Measurements from ENCODE around the gene ADARB2.

Gene ADARB2

DNA sequence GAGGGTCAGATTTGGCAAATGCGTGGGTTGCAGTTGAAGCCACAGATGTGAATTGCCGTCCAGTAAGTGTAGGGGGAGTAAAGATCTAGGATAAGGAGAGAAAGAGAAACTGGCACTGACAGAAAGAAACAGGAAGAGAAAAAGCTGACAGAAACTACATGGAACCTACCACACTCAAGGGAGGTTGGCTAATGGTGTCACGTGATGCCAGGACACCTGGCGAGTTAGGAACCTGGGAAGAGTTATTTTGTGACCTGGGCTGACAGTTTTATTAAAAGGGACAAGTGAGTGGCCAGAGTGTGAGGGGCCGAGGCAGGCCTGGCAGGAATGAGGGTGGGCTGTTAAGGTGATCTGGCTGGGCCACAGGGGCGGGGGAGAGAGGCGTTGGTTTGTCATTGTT is 188.7 kb downstream of the ADARB2 start:
- DNase-seq (ENCODE audit: low spot score): no peak
- in situ Hi-C loops (cut with MboI; ENCODE audit: low sequenced_read_pairs, unreplicated experiment): no loop called here
- TF ChIP-seq, protein P1, sequence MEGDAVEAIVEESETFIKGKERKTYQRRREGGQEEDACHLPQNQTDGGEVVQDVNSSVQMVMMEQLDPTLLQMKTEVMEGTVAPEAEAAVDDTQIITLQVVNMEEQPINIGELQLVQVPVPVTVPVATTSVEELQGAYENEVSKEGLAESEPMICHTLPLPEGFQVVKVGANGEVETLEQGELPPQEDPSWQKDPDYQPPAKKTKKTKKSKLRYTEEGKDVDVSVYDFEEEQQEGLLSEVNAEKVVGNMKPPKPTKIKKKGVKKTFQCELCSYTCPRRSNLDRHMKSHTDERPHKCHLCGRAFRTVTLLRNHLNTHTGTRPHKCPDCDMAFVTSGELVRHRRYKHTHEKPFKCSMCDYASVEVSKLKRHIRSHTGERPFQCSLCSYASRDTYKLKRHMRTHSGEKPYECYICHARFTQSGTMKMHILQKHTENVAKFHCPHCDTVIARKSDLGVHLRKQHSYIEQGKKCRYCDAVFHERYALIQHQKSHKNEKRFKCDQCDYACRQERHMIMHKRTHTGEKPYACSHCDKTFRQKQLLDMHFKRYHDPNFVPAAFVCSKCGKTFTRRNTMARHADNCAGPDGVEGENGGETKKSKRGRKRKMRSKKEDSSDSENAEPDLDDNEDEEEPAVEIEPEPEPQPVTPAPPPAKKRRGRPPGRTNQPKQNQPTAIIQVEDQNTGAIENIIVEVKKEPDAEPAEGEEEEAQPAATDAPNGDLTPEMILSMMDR (IDR thresholded peaks at IDR 0.05; ENCODE audit: borderline replicate concordance, control extremely low read depth, extremely low read depth, insufficient read depth, missing control alignments): no peak

DNA sequence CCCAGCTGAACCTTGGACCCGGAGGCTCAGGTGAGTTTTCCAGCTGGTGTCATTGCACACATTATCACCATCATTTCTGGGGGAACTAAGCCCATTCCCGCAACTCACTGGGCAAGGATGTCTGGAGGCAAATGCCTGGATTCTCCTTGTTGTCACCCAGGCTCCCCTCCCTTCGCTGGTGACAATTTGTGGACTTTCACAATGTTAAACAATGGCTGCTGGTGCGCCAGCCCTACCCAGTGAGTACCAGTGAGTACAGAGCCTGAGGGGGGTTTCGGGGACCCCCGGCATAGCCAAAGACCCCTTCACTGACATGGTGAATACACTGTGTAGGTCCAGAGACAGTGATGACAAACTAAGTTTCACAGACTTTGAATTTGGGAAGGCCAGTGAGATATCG is 189.2 kb downstream of the ADARB2 start:
- no peak for DNase-seq (ENCODE audit: low spot score)
- in situ Hi-C loops (cut with MboI; ENCODE audit: low sequenced_read_pairs, unreplicated experiment): no loop called here
- TF ChIP-seq, protein P1 (IDR thresholded peaks at IDR 0.05; ENCODE audit: borderline replicate concordance, control extremely low read depth, extremely low read depth, insufficient read depth, missing control alignments): no peak

DNA sequence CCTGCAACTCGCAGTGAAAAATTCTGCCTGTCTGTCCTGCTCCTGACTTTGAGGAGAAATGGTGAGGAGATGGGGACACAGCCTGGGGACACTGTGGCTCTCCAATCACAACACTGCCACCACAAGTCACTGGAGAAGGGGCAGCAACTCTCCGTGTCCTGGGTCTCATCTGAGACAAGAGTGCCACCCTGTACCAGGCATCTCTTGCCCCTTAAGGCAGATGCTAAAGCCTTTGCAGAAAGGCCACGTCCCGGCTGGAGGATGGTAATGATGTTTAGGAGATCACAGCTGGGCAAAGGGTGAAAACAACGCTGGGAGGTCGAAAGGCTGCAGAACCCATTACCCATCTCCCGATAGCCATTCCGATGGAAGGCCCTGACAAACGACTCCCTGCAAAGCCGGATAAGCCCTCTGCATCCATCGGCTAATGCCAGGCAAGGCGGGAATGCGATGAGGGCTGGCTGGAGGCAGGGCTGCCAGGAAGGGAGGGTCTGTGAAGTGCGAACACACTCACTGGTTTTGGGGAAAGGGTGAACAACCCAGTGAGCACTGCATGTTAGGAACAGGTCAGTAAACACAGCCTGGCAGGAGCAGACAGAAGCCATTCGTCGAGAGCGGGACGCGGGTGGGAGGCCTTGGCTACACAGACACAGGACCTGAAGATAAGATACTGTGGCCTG is 190.8 kb downstream of the ADARB2 start:
- in situ Hi-C loops (cut with MboI; ENCODE audit: low sequenced_read_pairs, unreplicated experiment): no loop called here
- TF ChIP-seq, protein P1 (IDR thresholded peaks at IDR 0.05; ENCODE audit: borderline replicate concordance, control extremely low read depth, extremely low read depth, insufficient read depth, missing control alignments): no peak
- no peak for DNase-seq (ENCODE audit: low spot score)

DNA sequence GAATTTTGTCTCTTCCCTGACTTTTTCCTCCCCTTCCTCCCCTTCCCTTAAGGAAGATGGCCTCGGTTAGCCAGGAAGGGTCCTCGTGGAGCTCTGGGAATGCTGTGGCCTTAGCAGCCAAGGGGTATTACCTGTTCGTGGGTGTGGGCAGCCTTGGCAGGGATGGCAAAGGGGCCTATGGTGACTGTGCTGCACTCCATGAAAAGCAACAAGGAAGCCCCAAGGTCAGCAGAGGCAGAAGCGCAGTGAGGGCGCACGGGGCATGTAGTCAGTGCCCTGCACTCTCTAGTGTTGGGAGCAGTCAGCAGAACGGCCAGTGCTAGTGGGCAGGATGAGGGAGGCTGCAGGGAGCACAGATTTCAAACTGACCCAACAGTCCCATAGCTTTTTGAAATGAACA is 191.8 kb downstream of the ADARB2 start:
- TF ChIP-seq, protein P1 (IDR thresholded peaks at IDR 0.05; ENCODE audit: borderline replicate concordance, control extremely low read depth, extremely low read depth, insufficient read depth, missing control alignments): no peak
- DNase-seq (ENCODE audit: low spot score): no peak
- in situ Hi-C loops (cut with MboI; ENCODE audit: low sequenced_read_pairs, unreplicated experiment): no loop called here

DNA sequence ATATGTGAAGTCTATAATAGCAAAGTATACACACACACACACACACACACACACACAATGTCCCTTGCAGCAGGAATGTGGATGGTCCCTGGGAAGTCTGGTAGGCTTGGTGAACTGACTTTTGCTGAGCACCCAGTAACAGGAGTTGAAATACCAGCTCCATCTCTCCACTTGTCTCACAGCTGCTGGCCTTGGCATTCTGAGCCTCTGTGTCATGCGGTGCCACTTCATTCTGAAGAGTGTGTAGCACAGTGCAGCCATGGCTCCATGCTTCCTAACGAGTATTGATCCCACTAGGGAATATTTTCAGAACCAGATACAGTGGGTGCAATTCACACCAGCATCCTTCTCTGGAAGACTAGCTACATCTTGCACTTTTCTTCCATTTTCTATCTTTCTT is 192.4 kb downstream of the ADARB2 start:
- TF ChIP-seq, protein P1 (IDR thresholded peaks at IDR 0.05; ENCODE audit: borderline replicate concordance, control extremely low read depth, extremely low read depth, insufficient read depth, missing control alignments): no peak
- DNase-seq (ENCODE audit: low spot score): no peak
- in situ Hi-C loops (cut with MboI; ENCODE audit: low sequenced_read_pairs, unreplicated experiment): no loop called here

DNA sequence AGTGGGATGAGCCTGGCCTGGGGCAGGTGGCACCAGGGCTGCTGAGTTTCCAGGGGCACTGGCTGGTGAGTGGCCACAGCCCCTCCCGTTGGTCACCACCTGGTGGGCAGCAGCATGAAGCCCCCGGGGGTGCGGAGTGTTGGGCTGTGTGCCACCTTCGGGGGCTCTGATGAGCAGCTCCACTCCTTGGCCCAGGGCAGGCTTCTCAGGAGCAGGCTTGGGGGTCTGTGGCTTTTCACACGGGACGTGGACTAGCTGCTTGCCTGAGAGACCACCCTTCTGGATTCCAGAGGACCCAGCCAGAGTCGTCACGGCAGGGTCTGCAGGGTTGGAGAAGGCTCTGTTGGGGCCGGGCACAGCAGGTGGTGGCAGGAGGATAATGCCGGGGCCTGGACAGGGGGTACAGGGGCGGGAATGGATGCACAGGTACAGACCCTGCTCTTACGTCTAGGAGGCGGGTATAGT is 193.1 kb downstream of the ADARB2 start:
- no peak for DNase-seq (ENCODE audit: low spot score)
- in situ Hi-C loops (cut with MboI; ENCODE audit: low sequenced_read_pairs, unreplicated experiment): no loop called here
- TF ChIP-seq, protein P1 (IDR thresholded peaks at IDR 0.05; ENCODE audit: borderline replicate concordance, control extremely low read depth, extremely low read depth, insufficient read depth, missing control alignments): no peak

Data from GM13976 (cell line).